NCI-H2171 treated with DMSO at 0.1 percent for 48 hours (cell line): ENCODE data around the gene SCGB1C1.
"Not testable (repeated sequence)": the region's sequence is repeated elsewhere in the genome, so short reads cannot be mapped to it uniquely, and the experiment has no call there.

Source experiments
- DNase-seq: peaks from one replicate; lab custom pipeline; 2025; lab: John Stamatoyannopoulos, UW

The SCGB1C1 gene

DNA sequence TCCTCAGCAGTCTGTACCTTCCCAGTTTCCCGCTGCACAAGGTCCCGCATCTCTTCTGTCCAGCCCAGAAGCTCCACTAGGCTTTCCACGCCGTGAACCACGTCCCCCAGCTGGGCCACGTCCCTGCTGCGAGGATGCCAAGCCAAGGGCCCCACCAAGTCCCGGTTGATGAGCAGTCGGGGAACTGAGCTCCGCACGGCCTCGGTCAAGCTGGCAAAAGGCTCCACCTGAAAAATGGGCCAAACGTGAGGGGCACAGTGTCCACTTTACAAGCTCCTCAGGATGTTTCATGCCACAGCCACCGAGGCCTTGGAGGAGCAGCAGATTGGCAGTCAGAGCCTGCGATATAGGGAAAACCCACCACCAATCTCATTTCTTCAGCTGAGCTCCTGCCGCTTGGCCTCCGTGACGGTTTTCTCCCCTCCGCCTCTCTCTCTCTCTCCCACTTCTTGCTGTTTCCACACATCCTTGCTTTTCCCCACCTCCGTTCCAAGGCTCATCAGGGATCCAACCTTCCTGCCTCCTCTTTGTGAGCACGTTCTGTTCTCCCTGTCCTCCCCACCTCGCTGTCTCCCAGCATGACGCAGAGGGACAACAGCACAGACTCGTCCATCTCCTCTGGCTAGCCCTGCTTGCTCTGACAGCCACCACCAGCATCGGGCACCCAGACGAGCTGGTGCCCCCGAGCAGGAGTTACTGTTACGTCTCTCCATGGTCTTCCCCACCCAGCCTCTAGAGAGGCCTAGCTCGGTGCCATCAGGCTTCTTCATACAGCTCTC, 26.1 kb downstream of the SCGB1C1 start:
- DNase-seq, result no peak

DNA sequence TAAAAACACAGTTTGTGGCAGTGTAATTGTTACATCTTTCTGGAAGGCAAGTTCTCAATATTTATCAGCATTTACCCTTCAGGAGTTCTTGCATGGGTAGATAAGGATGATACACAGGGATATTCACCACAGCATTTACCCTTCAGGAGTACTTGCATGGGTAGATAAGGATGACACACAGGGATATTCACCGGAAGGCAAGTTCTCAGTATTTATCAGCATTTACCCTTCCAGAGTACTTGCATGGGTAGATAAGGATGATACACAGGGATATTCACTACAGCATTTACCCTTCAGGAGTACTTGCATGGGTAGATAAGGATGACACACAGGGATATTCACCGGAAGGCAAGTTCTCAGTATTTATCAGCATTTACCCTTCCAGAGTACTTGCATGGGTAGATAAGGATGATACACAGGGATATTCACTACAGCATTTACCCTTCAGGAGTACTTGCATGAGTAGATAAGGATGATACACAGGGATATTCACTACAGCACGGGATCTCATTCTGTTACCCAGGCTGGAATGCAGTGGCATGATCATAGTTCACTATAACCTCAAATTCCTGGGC, 27.9 kb downstream of the SCGB1C1 start:
- DNase-seq, result not testable (repeated sequence)

DNA sequence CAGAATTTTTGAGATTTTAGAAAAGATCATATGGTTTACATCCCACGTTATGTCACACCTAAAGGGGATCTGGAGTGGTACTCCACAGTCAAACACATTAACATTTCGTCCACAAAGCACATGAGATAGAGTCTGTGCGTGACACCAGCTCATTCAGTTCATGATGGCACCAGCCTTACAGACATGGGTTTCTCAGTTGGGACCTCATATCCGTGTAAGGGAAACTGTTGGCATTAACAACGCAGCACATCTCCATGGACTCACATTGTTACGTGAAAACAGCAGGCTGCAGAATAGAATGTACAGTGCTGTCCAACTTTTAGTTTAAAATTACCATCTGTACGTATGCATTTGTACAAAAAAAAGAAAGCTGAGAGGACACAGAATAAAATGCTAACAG, 28.7 kb downstream of the SCGB1C1 start:
- no peak for DNase-seq

DNA sequence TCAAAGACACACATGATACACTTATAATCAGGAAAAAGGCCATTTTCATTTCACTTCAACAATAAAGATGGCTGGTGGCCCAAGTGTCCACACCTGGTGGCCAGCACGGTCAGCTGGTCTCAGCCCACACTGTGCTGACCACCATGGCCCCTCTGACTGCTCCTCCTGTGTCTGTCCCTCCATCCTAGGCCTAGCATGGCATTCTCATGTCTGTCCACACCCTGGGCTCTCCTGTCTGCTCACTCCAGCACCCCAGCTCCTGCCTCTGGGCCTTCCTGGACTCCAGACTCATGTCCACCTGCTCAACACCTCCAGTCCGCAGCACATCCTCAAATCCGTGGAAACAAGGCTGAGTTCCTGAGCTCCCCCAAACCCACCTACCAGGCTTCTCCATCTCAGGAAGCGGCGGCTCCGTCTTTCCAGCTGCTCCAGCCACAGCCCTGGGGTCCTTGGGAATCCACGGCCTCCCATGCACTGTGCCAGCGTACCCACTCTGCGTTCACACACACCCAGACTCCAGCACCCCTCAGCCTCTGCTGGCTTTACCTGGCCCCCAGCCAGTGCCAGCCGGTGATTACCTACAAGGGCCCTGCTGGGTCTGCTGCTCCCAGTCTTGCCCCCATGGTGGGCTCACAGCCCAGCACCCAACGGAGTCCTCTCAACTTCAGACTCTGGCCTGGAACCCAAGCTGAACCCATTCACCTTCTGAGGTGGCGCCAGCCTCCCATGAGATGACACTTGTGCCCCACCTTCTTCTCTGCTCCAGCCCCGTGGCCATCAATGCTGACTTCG, 29.3 kb downstream of the SCGB1C1 start:
- DNase-seq, result no peak

DNA sequence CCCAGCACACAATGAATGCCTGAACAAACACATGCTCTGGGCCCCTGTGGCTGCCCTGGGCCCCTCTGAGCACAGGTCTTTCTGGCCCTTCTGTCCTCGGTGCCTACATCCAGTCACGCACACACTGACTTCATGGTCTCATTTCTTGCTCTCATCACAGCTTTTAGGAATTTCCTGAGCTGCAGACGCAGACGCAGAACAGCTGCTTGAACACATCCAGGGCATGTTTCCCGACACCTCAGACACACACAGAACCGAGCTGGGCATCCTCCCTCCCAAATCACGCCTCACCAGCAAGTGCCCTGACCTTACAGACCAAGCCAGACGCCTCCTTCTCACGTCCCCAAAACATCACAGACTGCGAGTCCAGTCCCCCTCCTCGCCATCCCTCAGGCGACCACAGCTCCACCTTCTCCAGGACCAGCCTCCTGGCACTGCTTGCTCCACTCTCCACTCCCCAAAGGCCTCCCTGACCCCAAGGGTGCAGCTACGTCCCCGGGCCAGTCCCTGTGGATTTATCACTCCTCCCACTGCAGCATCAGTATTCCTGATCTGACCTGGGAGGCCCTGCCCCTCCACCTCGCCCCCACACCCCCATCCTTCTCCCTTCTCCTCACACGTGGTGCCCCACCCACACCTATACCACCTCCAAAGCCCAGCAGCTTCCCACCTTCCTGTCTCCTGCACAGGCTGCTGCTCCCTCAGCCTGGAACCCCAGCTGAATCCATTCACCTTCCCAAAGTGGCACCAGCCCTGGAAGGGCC, 30.3 kb downstream of the SCGB1C1 start:
- DNase-seq, result no peak

DNA sequence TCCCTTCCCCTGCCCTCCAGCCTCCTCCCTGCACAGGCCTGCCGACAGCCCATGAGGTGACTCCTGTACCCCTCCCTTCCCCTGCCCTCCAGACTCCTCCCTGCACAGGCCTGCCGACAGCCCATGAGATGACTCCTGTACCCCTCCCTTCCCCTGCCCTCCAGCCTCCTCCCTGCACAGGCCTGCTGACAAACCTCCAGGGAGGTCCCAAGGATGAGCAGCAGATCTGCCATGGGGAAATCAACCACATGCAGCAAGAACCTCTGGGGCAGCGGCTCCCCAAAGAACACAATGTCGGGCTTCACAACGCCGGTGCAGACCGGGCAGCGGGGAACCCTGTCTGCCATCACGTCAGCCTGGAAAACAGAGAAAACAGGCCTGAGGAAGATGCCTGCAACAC, 31.0 kb downstream of the SCGB1C1 start:
- no peak for DNase-seq

DNA sequence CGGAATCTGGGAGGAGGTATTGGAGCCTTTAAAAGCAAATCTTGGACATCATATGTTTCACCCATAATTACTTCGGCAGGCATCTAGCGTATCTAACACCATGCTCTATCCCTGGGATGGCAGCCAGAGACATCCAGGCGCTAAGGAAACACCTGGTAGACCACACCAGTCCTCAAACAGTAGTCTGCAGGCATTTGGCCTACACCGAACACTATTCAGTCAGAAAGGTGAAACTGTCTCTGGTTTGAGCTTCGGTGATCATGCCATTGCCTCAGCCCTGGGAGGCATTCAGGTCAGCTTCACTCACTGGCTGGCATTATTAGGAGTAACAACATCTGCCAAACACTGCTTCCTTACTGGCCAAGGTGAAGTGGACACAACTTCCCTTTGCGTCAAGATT, 31.5 kb downstream of the SCGB1C1 start:
- no peak for DNase-seq

DNA sequence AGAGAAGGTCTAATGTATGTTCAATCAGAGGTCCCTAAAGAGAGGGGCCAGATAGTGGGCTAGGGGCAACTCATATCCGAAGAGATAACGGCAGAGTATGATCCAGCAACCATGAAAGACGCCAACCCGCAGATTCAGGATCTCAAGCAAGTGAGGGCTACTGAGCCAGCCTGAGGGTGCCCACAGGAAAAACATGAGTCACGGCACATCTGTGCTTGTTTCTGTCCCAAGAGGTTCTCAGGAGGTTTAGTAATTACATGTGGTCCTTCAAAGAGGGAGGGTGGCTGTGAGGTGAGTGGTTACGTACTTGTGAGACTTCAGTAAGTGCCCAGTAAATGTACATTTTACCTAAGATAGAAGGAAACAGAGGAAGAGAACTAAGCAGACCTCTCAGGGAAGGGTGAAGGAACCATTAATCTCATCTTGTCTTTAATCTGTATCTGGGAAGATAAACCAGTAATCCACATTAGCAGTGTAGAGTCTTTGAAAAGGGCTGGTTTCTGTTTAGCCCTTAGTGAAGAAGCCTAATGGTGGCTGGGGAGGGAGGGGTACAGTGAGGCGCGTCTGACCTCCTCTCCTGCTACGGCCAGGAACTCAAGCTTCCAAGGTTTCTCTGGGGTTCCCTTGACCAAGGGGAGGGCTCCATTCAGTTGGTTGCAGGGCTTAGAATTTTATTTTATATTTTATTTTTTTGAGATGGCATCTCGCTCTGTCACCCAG, 33.0 kb downstream of the SCGB1C1 start:
- peak; percentile 4 for DNase-seq

DNA sequence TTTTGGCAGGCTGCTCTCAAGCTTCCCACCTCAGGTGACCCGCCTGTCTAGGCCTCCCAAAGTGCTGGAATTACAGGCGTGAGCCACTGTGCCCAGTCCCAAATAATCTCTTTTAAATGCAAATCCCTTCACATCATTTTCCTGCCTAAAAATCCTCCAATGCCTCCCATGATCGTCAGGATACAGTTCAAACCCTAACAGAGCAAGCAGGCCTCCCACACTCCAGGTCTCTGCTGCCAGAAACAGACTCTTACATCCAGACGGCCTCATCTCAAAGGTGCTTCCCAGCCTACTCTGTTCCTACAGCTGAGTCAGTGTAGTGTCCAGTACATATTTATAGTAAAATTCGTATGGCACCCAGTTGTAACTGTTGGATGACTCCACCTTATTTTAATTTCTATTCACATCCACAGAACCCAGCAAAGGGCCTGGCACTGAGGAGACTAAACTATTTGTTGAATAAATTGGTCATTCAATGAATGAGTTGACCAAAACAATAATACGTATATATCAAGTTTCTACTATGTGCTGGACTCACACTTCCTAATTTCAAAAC, 35.0 kb downstream of the SCGB1C1 start:
- DNase-seq, result no peak

DNA sequence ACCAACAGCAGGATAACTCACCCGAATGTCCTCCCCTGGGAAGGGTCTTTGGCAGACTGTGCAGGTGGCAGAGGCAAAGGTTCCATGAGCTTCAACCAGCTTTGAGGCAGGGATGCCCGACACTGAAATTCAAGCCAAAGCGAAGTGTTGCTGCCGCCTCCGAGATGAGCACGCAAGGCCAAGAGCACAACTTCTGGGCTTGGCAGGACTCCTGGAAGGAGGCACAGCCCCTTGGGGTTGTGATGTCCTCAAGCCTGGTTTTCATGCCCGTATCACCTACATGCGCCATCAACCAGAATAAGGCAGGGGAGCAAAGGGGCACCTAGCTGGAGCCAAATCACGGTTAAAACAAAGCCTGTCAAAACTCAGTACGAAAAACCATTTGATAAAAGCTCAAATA, 37.6 kb downstream of the SCGB1C1 start:
- DNase-seq, result no peak

DNA sequence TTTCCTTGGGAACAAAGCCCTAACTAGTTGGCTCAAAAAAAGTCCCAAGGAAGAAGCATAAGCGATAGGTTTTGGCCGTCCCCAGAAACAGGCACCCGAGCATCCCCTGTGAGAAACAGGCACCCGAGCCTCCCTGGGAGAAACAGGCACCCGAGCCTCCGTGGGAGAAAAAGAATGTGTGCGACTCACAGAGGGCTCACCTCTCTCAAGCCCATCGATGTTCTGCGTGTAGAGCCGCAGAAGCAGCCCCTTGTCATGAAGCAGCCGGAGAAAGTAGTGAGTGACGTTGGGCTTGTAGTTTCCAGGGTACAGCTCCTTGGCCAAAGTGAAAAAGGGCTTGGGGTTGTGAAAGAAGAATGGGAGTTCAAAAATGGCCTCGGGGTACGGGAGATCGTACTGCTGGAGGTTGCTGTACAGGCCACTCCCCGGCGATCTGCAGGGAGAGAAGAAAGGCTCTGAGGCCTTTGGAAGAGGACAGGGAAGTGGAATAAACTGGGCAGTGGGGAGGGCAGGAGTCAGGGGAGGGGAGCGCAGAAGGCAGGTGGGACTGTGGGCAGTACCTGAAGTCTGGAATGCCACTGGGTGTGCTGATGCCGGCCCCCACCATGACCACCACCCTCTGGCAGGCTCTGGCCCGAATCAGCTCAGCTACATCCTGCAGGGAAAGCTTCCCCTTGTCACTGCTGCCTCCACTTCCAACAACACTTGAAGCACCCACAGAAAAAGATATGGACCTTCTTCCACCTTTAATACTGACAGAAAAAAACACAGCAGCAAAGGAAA, 40.1 kb downstream of the SCGB1C1 start:
- no peak for DNase-seq

DNA sequence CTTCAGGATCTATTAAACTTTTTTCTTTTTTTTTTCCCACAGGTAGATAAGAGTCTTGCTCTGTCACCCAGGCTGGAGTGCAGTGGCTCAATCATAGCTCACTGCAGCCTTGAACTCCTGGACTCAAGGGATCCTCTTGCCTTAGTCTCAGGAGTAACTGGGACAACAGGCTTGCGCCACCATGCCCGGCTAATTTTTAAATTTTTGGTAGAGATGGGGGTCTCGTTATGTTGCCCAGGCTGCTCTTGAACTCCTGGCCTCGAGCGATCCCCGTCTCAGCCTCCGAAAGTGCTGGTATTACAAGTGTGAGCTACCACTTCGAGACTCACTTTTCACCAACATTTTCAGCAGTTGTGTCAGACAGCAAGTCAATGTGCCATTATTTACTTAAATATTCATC, 42.3 kb downstream of the SCGB1C1 start:
- DNase-seq, result no peak

DNA sequence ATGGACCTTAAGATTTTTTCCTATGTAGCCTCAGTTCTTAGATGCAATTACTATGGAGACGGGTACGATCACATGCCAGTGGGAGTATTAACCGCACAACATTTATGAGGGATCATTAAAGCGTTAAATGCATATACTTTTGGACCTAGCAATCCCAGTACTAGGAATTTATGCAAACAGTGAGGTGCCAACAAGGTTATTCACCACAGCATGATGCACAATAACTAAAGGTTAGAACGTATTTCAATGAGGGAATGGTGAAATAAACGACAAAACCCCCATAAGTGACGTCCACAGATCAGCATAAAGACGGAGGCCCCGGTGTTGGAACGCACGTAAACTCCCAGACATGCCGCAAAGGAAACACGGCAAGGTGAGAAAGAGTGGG, 42.7 kb downstream of the SCGB1C1 start:
- DNase-seq, result peak; percentile 25

DNA sequence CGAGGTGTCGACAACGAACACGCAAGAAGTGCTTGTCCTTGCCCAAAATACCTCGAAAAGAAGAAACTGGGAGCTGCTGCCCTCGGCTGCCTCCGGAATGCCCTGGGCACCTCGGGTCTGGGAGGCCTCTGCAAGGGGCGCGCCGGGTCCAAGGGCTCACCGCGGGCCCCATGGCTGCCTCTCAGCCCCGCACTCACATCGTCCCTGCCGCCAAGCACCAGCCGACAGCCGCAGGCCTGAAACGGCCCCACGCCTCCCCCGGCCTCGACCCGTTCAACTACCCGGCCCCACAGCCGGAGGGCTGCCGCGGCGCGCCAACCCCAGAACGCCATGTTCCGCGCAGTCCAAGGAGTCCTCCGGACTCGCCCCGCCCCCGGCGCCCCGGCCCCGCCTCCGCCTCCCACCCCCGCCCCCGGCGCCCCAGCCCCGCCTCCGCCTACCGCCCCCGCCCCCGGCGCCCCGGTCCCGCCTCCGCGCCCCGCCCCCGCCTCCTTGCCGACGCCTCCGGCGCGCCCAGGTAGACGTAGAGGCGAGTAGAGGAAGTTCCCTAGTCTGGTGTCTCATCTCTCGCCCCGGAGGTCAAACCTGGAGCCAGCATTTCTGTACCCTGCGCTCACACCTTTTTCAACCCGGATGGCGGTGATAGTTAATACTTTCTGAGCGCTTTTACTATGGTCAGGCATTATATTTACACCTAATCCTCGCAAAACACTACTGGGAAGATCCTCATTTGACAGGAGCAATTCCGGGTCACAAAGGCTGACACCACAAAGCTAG, 43.3 kb downstream of the SCGB1C1 start, which contains the start of gene SIRT3:
Gene SIRT3 (minus strand): TSS at position 346 of the 777 bp plus-strand sequence. CDS start 14 bp downstream, at position 332.
- DNase-seq, result peak; percentile 74

DNA sequence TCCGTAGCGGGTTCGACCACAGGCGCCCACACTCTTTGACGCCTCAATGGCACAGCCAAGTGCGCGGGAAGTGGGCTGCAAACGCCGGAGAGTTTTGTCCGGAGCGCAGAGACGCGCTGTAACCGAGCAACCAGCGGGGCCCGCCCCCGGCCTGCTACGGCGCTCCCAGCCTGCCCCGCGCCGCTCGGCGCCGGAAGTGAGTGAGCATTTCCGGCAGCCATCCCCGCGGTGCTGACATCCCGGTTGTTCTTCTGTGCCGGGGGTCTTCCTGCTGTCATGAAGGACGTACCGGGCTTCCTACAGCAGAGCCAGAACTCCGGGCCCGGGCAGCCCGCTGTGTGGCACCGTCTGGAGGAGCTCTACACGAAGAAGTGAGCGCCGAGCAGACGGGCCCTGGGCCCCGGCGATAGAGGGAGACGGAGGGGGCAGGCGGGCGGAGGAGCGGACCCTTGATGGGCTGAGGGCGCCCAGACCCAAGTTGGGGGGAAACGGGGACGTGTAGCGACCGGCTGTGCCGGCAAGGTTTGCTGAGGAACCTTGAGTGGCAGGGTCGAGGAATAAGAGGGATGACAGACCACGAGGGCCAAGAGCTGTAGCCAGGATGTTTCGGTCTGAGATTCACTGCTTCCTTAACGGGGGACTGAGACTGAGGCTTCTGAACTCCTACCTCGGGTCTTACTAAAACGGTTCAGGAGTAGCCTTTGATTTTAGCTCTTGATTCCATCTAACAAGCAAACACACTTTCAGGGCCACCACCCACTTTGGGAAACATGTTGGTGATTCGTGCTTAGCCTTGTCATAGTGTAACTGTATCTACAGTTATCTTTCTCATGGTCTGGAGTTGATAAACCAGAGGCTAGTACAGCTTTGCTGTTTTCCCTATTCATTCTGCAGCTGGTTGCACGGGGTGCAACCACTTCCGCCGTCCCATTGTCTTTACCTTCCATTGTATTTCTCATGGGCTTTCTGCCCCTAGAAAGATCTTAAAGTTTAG, 44.2 kb downstream of the SCGB1C1 start, which contains the start of gene PSMD13:
Gene PSMD13 (plus strand): TSS at position 203 of the 994 bp plus-strand sequence. CDS start 74 bp downstream, at position 277.
- DNase-seq, result peak; percentile 69

DNA sequence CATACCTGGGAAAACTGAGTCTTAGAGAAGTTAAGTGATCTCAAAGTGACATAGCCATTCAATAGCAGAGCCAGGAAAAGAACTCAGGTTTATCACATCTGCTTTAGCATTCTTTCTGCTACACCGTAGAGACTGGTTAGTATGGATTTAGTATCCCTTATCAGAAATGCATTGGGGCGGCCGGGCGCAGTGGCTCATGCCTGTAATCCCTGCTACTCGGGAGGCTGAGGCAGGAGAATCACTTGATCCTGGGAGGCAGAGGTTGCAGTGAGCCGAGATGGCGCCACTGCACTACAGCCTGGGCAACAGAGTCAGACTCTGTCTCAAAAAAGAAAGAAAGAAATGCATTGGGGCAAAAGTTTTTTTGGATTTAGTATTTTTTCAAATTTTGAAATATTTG, 45.5 kb downstream of the SCGB1C1 start:
- DNase-seq, result not testable (repeated sequence)

DNA sequence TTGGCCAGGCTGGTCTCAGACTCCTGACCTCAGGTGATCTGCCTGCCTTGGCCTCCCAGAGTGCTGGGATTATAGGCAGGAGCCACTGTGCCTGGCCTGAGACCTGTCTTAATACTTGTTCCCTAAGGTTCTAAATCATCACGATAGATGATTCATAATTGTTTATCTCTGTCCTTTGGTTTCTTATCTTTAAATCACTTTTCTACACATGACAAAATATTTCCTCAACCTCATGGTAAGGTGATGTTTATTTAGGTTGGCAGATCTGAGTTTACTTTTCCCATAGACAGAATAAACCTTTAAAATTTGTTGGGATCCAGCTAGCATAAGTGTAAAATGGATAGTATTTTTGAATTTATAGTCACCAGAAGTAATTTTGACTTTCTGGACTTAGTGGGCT, 47.4 kb downstream of the SCGB1C1 start:
- DNase-seq, result no peak

DNA sequence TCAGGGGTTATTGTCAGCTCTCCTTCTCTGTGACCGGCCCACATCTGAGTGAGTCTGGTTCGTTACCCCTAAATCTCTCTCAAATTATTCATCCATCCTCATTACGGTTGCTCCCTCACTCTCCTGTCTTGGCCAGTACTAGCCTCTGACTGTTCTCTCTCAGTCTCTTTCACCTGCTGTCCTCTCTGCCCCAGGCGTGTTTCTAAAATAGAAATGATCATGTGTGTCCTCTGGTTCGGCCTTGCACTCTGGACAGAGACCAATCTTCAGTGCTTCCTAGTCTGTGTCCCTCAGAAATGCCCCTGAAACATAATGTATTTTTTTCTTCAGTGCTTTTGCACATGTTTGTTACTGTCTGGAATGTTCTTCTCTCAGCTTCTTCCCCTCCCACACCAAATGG, 48.8 kb downstream of the SCGB1C1 start:
- DNase-seq, result no peak
